Hypothalamus (tissue), 51 donors: ENCODE data around the gene TANGO6.
A peak's percentile ranks its signal among the peaks of the same experiment; 100 is the strongest.

Experiments
- DNase-seq, 51 donors: peaks; one replicate each; lab custom pipeline; 2025; lab: John Stamatoyannopoulos, UW

Gene TANGO6

DNA sequence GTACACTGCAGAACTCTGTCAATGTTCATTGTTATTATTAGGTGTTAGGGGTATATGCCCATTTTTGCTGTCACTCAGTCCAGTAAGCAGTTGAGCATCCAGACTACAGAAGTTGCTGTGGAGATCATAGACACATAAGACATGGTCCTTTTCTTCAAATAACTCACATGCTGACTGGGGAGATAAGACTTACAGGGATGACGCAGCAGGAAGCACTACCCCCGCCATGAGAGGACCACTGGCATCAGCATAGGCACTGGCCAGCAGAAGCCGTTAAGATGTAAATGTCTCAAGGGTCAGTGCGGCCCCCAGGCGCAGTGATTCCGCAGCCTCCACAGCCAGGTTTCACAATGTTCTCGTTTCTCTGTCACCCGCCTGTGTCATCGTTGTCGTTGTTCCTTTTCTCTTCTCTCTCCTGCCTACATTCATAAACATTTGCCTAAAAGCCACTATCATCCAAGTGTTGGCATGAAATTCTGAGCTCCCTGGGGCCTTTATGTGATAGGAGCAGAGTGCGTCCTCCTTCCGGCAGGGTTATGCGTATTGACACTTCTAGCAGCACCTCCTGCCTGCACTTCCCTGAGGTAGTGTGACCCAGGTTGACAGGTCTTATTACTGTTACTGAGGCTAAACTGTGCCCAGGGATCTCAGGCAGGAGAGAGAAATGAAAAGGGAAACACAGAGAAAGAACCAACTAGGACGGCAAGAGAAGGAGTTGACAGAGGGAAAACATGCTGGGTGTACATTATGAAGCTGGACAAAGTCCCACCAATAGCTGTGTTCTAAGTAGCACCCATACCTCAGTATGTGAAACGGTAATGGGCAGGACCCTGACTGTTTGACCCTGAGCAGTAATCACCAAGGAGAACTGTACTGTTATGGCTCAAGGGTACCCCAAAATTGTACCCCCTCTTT lies 17.9 kb downstream of the TANGO6 start:
- no peak for DNase-seq

GRCh38 chr16:68866933-68867332 lies 23.6 kb downstream of the TANGO6 start:
- DNase-seq: no peak

DNA sequence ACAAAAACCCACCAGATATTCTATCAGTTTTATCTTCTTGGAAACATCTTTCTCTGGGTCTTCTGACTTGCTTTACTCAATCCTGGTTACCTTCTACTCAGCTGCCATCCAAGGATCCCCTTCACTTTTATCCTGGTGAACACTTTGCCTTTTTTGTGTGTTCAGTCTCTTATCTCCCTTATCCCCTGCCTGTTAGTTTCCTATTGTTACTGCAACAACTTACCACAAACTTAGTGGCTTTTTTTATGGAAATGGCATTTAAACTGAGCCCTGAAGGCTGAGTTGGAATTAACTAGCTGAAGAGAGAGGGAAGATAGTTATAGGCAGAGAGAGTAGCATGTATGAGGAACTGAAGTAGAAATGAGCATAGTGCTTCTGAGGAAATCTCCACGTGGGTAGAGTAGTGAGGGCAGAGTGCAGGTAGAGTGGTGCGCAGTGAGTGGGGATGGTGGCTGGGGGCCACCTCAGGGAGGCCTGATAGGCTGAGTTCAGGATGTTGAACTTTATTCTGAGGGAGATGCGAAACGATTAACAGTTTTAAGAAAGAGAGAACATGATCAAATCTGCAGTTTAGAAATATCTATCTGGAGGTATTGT lies 26.3 kb downstream of the TANGO6 start:
- no peak for DNase-seq

GRCh38 chr16:68873635-68874471 lies 30.5 kb downstream of the TANGO6 start:
- DNase-seq: no peak

- DNase-seq: no peak
Measured at GRCh38 chr16:68875871-68876270, 32.5 kb downstream of the TANGO6 start.

- no peak for DNase-seq
Measured at GRCh38 chr16:68883685-68884084, 40.4 kb downstream of the TANGO6 start.

DNA sequence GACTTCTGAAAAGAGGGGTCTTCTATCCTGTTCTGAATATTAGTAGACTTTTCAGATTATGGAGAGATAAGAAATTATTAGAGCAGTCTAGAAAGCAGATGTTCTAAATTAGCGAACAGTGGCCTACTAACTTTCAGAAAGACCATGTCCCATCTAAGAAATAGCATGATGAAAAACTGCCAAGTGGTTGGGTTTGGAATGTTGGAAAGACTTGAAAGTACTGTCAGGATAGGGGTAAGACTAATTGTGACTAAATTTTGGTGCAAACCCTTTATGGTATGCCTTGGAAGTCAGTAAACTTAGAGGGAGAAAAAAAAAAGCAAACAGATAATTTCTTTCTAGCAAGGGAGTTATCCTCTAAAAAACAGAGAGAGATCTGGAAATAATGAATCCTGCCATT lies 41.1 kb downstream of the TANGO6 start:
- DNase-seq: no peak

GRCh38 chr16:68884861-68885720 lies 41.8 kb downstream of the TANGO6 start:
- DNase-seq: peak in 1 of 51 donors; percentile 16

DNA sequence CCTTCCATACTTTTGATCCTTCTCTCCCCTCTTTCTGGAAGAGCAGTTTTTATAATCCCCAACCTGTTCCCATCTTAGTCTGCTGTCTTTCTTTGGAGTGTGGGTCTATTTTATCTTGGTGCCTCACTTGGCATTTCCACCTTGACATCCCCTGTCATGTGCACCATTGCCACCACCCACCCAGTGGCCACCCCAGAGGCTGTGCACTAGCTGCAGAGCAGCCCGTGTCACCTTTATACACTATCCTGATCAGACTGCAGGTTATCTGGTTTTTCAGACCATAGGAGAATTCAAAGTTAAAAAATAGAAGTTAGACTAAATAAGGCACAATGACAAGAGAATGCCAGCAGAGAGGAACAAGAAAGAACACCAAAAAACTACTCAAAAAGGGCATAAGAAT lies 43.8 kb downstream of the TANGO6 start:
- no peak for DNase-seq

DNA sequence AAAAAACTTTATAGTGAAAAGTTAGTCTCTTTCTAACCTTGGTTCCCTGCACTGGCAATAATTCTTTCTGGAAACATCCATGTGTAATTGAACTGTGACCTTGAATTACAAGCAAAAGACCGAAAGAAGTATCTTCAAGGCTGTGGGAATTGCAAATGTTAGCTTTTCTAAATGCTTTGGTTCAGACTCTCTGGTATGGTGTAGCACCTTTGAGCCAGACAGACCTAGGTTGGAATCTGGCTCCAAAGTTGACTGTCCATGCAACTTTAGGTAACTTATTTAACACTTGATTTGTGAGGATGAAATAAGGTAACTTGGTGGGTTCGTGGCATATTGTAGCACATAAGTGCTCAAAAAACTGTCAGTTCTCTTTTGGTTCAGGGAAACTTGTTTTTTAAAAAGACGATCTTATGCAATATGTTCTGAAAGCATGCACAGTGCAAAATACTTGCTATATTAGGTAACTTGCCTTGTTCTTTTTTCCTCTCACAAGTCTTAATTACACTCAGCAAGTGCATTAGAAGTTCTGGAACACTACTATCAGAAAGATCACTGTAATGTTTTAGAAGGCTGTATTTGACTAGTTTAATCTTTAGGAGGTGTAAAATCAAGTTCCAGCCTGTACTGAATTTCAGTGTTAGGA lies 46.3 kb downstream of the TANGO6 start:
- peak in 1 of 51 donors; percentile 13 for DNase-seq

DNA sequence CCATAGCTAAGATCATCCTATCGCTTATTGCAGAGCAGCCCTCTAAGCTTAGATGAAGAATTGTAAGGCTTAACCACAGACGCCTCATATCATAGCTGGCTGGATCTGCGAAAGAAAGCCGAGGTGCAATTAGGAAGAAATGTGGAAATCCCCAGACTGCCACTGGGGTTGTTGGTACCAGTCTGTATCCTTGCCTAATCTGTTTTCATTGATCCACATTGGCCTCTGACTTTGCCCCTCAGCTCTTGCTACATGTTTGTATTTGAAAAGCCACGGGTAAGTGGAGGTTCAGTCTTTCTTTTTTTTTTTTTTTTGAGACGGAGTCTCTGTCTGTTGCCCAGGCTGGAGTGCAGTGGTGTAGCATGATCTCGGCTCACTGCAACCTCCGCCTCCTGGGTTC lies 48.9 kb downstream of the TANGO6 start:
- no peak for DNase-seq

GRCh38 chr16:68892898-68893297 lies 49.6 kb downstream of the TANGO6 start:
- DNase-seq: no peak

GRCh38 chr16:68893710-68894705 lies 50.7 kb downstream of the TANGO6 start:
- no peak for DNase-seq

DNA sequence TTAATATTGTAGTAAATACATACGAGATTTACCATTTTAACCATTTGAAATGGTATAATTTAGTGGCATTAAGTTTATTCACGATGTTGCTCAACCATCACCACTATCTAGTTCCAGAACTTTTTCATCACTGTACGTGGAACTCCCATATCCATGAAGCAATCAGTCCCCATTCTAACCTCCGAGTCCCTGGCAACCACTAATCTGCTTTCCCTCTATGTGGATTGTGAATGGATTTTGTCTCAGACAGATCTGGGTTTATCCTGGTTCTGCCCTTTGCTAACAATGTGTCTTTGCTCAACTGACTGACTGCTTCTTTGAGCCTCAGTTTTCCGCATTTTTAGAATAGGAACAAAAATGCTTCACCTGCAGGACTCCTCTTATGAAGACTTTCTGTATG lies 51.4 kb downstream of the TANGO6 start:
- no peak for DNase-seq

GRCh38 chr16:68898026-68898425 lies 54.7 kb downstream of the TANGO6 start:
- no peak for DNase-seq

GRCh38 chr16:68900009-68900408 lies 56.7 kb downstream of the TANGO6 start:
- no peak for DNase-seq

DNA sequence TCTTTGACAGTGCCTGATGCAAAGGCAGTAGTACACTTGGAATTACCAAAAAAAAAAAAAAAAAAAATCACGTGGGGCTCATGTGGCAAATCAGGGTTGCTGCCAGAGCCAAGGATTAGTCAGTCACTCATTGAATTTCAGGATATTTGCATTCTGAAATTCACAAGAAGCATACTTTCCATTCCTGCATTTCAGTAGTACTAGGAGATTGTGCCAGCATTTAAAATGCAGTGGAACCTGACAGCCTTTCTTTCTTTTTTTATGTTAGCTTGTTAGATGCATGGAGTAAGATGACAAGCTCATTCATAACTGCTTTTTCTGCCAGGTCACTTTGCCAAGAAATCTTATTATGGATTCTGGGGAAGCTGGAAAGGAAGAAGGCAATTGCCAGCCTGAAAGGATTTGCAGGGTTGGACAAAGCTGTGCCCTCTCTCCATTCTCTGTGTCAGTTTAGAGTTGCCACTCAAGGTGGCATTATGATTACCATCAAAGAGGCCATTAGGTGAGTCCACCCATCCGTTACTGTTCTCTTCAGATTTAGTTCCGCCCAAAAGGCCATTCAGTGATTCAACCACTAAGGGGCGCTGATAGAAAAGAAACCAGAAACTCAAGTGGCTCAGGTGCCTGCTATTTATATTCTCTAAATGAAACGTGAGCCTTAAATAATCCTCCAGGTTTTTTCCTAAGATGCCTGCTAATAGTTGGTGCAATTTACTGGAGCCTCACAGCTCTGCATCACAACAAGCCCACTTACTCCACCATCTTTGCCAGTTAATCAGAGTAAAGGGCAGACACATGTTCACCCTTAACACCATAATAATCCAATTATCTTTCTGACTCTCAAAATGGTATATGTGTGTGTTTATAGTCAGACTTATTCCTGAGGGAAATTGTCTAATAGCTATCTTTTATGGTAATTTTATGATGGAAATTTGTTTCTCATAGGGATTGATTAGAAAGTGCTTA lies 59.0 kb downstream of the TANGO6 start:
- peak in 16 of 51 donors; percentile 4 to 71 (median 12) for DNase-seq
